HEK293T (cell line): ENCODE data around the gene OR52N5.

Source experiments
- ARNT ChIP-seq: fragments of 450-650 bp; IDR thresholded peaks from 2 replicates; pipeline ENCODE4 v1.6.1; 2017; ENCODE audit warnings: mild to moderate bottlenecking
- BHLHE40 ChIP-seq: fragments of 450-650 bp; IDR thresholded peaks from 2 replicates; pipeline ENCODE4 v1.6.1; 2016; ENCODE audit warnings: mild to moderate bottlenecking, moderate library complexity, borderline replicate concordance
- ELF4 ChIP-seq: fragments of 450-650 bp; IDR thresholded peaks from 2 replicates; pipeline ENCODE4 v1.6.1; 2017; ENCODE audit warnings: antibody characterized with exemption
- FOXA1 ChIP-seq: fragments of 450-650 bp; IDR thresholded peaks from 2 replicates; pipeline ENCODE4 v1.6.1; 2016; ENCODE audit warnings: mild to moderate bottlenecking
- FOXK2 ChIP-seq: fragments of 450-650 bp; IDR thresholded peaks from 2 replicates; pipeline ENCODE4 v1.6.1; 2016; ENCODE audit warnings: mild to moderate bottlenecking
- FOXM1 ChIP-seq: fragments of 450-650 bp; IDR thresholded peaks from 2 replicates; pipeline ENCODE4 v1.6.1; 2017; ENCODE audit warnings: mild to moderate bottlenecking, borderline replicate concordance
- SP1 ChIP-seq: fragments of 450-650 bp; IDR thresholded peaks from 2 replicates; pipeline ENCODE4 v1.6.1; 2017
- TF ChIP-seq, protein P1 (sequence below): fragments of 450-650 bp; IDR thresholded peaks from 2 replicates; pipeline ENCODE4 v1.6.1; 2016

DNA sequence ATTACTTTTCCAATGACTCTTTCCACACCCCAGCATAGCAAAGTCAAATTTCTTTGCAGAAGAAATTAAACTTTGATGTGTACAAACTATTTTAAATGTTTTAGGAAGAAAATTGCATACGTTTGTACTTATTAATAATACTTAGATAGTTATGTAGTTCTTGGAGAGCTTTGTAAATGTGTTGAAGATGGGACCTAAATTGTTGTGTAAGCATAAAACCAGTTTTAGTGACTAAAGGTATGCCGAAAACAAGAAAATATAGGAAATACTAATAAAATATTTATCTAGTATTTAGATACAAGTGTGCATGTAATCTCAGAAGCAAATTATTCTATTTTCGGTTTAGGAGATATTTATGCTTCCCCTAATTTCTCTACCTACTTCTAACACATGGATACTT, 33.3 kb downstream of the OR52N5 start:
- TF ChIP-seq ARNT (no peak), FOXK2 (no peak), BHLHE40 (no peak), FOXA1 (no peak), SP1 (no peak), ELF4 (no peak), FOXM1 (no peak)
- TF ChIP-seq, protein P1, sequence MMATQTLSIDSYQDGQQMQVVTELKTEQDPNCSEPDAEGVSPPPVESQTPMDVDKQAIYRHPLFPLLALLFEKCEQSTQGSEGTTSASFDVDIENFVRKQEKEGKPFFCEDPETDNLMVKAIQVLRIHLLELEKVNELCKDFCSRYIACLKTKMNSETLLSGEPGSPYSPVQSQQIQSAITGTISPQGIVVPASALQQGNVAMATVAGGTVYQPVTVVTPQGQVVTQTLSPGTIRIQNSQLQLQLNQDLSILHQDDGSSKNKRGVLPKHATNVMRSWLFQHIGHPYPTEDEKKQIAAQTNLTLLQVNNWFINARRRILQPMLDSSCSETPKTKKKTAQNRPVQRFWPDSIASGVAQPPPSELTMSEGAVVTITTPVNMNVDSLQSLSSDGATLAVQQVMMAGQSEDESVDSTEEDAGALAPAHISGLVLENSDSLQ: no peak
